DMS53 treated with DMSO at 0.1 percent for 48 hours (cell line): ENCODE results near the gene ACO2.
A peak's percentile ranks its signal among the peaks of the same experiment; 100 is the strongest.
"Not testable (repeated sequence)": the region's sequence is repeated elsewhere in the genome, so short reads cannot be mapped to it uniquely, and the experiment has no call there.

Experiments used
- DNase-seq: peaks from one replicate; lab custom pipeline; 2025; ENCODE audit not compliant: unreplicated experiment; lab: John Stamatoyannopoulos, UW

The ACO2 gene

GRCh38 chr22:41535244-41535643, 66.3 kb downstream of the ACO2 start:
- DNase-seq = no peak

DNA sequence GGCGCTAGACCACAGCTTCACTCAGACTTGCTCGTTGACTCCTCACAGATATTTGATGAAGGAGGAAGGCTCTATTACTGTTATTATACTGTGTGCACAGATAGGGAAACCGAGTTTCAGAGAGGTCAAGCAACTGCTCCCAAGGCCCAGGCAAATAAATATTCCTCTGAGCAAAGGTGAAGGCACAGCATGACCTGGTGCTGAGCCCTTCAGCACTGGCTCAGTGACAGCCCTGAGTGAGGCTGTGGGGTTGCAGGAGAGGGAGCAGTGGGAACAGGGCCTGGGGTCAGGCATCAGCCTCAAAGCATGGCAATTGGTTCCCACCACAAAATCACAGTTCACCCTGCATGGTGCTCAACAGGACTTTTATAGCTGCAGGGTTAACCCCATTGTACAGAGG, 68.3 kb downstream of the ACO2 start:
- no peak for DNase-seq

DNA sequence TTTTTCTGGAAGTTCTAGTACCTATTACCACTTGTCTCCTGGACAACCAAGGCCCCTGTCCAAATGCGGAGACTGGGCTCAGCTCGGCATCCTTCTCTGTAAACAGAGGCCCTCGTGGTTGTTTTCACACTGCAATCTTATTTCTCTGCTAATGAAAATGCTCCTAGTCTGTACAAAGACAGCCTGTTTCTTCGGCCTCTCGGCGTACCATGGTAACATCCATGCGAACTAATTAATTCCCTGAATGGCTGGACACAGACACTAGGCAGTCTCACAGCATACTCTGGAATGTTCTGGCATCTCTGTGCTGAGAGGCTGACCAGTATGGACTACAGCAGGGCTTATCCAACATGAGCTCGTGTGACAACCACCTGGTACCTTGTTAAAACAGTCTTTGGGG, 69.7 kb downstream of the ACO2 start:
- no peak for DNase-seq

- DNase-seq = no peak
Measured at GRCh38 chr22:41539146-41540005, 70.5 kb downstream of the ACO2 start.

DNA sequence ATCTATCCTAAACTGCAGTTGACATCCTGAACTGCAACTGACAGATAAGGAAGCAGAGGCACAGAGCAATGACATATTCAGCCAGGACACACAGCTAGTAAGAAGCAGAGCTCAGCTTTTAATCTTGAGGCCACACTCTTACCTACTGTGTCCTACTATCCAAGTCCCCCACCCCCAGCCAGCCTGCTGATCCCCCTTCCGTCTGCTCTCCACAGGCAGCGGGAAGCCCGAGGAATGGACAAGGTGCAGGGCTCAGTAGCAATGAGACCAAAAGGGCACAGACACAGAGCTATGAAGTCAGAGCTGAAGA, 71.0 kb downstream of the ACO2 start:
- DNase-seq = no peak

DNA sequence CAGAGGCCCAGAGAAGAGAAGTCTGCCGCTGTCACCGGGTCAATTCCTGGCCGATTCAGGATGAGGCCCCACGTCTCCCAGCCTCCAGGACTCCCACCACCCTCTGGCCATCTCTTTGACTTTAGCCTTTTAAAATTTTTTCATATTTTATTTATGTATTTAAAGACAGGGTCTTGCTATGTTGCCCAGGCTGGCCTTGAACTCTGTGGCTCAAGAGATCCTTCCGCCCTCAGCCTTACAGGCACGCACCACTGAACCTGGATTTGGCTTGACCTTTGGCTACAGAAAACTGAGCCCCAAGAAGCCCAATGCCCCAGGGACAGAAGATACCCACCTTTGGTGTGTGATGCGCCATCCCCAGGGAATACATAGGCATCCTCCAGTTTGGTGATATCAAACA, 71.4 kb downstream of the ACO2 start:
- no peak for DNase-seq

DNA sequence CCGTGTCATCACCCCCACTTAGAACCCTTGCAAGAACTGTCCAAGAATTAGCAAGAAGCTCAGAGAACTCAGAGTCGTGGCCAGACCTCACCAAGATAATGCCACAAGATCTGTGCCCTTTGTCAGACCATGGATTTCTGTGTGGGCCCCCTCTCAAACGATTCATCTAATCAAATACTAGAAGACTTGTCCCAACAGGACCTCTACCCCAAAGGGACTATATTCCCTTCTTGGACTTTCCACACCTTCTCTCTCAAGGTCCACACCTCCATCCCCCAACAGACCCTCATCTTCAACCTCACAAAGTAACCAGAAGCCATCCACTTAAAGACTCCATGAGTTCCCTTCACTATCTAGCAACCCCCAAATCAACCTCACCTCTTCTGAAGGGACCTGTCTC, 72.6 kb downstream of the ACO2 start:
- no peak for DNase-seq

DNA sequence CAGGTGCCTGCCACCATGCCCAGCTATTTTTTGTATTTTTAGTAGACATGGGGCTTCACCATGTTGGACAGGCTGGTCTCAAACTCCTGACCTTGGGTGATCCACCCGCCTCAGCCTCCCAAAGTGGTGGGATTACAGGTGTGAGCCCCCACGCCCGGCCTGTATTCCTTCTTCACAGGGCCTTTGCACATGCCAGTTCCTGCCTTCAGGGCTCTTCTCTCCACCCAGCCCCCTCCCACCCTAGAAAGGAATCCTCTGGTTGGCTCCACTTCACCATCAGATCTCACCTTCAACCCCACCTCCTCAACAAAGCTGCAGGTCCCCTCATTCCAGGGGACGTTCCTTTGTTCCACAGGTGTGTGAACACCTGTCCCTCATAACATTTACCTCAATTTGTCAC, 73.3 kb downstream of the ACO2 start:
- DNase-seq = no peak

- DNase-seq = peak; percentile 91
Measured at GRCh38 chr22:41543854-41544670, 75.1 kb downstream of the ACO2 start, which contains the start of gene POLR3H. Gene POLR3H, minus strand, starts transcription at chr22:41544470. Its CDS starts 369 bp downstream, at chr22:41544101.

- DNase-seq = no peak
Measured at GRCh38 chr22:41544671-41545476, 76.0 kb downstream of the ACO2 start.

- DNase-seq = no peak
Measured at GRCh38 chr22:41548830-41549211, 79.9 kb downstream of the ACO2 start.

DNA sequence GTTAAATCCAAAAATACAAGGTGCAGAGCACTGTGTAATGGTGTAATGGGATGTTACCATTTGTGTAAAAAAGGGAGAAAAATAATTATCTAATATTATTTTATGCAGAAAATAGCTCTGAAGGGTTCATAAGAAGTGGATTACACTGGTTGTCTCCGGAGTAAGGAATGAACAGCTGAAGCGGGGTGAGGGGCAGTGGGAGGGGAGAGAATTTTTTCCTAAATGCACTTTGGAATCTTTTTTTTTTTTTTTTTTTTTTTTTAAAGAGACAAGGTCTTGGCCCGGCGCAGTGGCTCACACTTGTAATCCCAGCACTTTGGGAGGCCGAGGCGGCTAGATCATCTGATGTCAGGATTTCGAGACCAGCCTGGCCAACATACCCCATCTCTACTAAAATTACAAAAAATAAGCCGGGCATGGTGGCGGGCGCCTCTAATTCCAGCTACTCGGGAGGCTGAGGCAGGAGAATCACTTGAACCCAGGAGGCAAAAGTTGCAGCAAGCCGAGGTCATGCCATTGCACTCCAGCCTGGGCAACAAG, 82.1 kb downstream of the ACO2 start:
- DNase-seq = no peak

DNA sequence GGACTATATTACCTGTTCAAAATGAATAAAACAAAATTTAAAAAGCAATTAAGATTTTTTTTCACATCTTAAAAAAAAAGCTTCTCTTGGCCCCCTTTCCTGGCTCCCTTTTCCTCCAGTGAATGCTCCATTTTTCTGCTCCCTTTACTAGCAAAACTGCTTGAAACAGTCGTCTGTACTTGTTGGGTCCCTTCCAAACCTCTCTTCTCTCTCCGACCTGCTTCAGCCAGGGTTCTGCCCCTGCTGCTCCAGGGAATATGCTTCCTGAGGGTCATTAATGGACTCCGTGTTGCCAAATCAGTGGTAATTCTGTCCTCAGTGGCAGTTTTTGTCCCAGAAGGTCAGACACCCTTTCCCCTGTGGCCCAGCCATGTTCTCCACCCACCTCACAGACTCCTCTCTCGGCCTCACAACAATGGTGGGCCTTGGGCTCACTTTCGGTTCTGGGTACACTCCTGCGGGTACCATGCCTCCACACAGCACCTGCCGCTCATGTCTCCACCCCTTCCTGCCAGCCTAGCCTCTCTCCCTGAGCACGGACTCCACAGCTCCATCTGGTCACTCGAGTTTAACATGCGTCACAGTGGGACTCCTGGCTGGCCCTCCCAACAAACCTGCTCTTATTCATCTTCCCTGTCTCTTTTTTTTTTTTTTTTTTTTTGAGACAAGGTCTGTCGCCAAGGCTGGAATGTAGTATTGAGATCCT, 83.1 kb downstream of the ACO2 start:
- no peak for DNase-seq

DNA sequence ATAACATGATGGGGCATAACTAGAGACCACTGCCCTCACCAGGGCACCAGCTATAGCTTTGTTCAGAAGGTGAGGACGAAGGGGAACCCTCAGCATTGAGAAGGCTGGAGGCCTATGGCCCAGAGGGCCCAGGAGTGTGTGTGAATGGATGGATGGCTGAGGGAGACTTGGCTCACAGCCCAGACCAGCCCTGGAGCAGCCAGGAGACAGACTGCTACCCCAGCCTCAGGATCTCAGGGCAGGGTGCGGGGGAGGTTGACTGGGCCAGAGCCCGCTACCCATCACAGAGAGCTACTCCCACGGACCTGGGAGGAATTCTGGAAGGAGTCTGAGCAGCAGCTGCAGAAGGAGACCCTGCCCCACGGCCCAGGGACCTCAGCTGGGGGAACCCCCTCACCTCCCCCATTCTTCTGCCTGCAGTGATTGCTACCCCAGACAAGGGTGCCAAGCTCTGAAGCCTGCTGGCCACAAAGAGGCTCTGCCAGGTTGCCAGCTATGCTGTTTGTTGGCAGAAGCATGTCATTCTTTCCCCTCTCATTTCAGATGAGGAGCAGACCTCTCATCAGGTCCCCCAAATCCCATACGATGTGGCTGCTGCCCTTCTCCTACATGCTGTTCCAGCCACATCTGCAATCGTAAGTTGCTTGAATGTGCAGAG, 86.5 kb downstream of the ACO2 start:
- no peak for DNase-seq

- no peak for DNase-seq
Measured at GRCh38 chr22:41556561-41556960, 87.6 kb downstream of the ACO2 start.

- DNase-seq = no peak
Measured at GRCh38 chr22:41557401-41558240, 88.7 kb downstream of the ACO2 start.

DNA sequence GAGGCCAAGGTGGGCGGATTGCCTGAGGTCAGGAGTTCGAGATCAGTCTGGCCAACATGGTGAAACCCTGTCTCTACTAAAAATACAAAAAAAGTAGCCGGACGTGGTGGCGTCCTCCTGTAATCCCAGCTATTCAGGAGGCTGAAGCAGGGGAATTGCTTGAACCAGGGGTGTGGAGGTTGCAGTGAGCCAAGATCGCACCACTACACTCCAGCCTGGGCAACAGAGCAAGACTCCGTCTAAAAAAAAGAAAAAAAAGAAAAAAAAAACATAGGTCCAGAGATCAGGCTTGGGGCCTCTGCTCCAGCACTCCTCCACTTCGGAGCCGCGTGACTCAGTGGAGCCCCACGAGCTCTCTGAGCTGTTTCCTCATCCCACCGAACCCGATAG, 89.3 kb downstream of the ACO2 start:
- not testable (repeated sequence) for DNase-seq

DNA sequence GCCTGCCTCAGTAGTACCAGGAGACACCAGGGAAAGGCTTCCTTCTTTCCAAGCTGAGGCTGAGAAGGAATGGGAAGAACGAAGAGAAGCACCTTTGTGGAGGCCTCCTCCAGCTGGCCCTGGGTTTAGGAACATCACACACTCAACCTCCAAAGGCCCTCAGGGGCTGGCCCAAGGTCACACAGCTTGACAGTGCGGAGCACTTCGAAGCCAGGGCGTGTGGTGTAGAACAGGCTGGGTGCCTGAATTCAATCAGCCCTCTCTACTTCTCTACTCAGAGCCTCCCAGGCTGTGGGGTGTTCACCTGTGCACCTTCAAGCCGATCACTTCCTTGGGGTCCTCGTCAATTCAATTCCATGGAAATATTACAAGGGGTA, 91.2 kb downstream of the ACO2 start:
- DNase-seq = no peak

DNA sequence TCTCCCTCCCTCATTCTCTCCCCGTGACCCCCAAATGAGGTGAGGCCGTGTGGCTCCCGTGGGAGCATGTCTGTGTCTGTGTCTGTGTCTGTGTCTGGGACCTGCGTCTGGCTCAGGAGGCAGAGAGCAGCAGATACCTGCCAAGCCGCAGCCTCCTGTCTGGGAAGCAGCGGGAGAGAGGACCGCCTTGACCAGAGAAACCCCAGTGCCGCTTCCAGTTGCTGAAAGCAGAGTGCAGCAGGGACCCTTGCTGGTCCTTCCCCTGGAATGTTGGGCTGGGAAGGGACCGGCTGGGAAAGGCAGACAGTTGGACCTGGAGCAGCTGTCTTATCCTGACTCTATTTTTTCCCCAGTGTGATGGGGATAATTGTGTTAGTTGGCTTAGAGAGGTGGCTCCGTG, 92.4 kb downstream of the ACO2 start:
- no peak for DNase-seq
